Prostate gland (tissue), 1 donor: Measurements from ENCODE around the gene PDPN.

Experiments used
- POLR2A ChIP-seq: fragments of 450-650 bp; IDR thresholded peaks from one replicate; pipeline ENCODE4 v1.6.1; 2016; ENCODE audit warnings: antibody characterized with exemption, mild to moderate bottlenecking
- POLR2AphosphoS5 ChIP-seq: sonication (generic); formaldehyde crosslinking; IDR thresholded peaks from one replicate; pipeline ENCODE4 v1.6.1; 2017; ENCODE audit warnings: antibody characterized with exemption

DNA sequence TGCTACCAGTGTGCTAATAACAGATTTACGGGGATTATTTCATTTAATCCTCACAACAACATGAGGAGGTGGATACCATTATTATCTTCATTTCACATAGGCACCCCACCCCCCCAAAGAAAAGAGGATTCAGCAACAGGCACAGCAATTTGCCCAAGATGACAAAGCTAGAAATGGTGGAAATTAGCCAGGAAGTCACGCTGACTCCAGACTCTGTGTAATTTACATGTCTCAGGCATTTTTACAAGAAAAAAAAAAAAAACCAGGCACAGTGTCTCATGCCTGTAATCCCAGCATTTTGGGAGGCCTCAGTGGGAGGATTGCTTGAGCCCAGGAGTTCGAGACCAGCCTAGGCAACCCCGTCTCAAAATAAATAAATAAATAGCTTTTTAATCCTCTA, 78.9 kb downstream of the PDPN start:
- TF ChIP-seq POLR2A: no peak
- TF ChIP-seq POLR2AphosphoS5: peak; percentile 42
